ENCODE results near the gene RAB25.

- no peak for TF ChIP-seq CTCF (IDR thresholded peaks at IDR 0.05)
- TF ChIP-seq POLR2A (IDR thresholded peaks at IDR 0.05) = no peak
Measured at GRCh38 chr1:156081917-156082308, 21.0 kb downstream of the RAB25 start.
